Astrocyte (in vitro differentiated cells and primary cell): ENCODE results near the gene CHST2. TPM values are rescaled to one million over a fixed set of nuclear protein-coding genes. Genes with fewer than 3 reads are reported as not detected.

Source experiments
- DNase-seq: peaks from one replicate; pipeline ENCODE4 v3.0.0-alpha.2; 2010; ENCODE audit warnings: low read depth
- FAIRE-seq: peaks from 2 replicates; lab custom pipeline; 2011; peaks lifted over from hg19 to GRCh38; lab: Jason Lieb, UNC
- H2AFZ ChIP-seq: 2 replicates; pipeline ENCODE4 v1.6.0; 2012; ENCODE audit warnings: low read depth, low read length, inconsistent platforms
- H3K27ac ChIP-seq: 2 replicates; pipeline ENCODE4 v1.5.1; 2011; ENCODE audit warnings: low read depth, low read length, inconsistent platforms
- H3K27me3 ChIP-seq: 2 replicates; pipeline ENCODE4 v1.6.0; 2011; ENCODE audit warnings: low read length, inconsistent platforms; ENCODE audit not compliant: insufficient read depth
- H3K36me3 ChIP-seq: 2 replicates; pipeline ENCODE4 v1.5.1; 2011; ENCODE audit warnings: low read length, inconsistent platforms; ENCODE audit not compliant: insufficient read depth
- H3K4me1 ChIP-seq: 2 replicates; pipeline ENCODE4 v1.5.1; 2011; ENCODE audit warnings: low read length, inconsistent platforms; ENCODE audit not compliant: insufficient read depth
- H3K4me2 ChIP-seq: 2 replicates; pipeline ENCODE4 v1.6.0; 2012; ENCODE audit warnings: low read length, inconsistent platforms
- H3K4me3 ChIP-seq: 2 replicates; pipeline ENCODE4 v1.5.1; 2011; ENCODE audit warnings: low read depth, mild to moderate bottlenecking, low read length, inconsistent platforms; ENCODE audit not compliant: insufficient read depth
- H3K79me2 ChIP-seq: 2 replicates; pipeline ENCODE4 v1.6.0; 2012; ENCODE audit warnings: mild to moderate bottlenecking, low read length, inconsistent platforms; ENCODE audit not compliant: insufficient read depth
- H3K9ac ChIP-seq: 2 replicates; pipeline ENCODE4 v1.6.0; 2012; ENCODE audit warnings: mild to moderate bottlenecking, low read length, inconsistent platforms
- H3K9me3 ChIP-seq: 2 replicates; pipeline ENCODE4 v1.5.1; 2012; ENCODE audit warnings: low read depth, mild to moderate bottlenecking, low read length, inconsistent platforms; ENCODE audit not compliant: insufficient read depth
- H4K20me1 ChIP-seq: 2 replicates; pipeline ENCODE4 v1.6.0; 2012; ENCODE audit warnings: low read length, inconsistent platforms; ENCODE audit not compliant: insufficient read depth
- H3K27ac Mint-ChIP-seq: one replicate; pipeline ENCODE4 v1.8.0; 2021; ENCODE audit warnings: mild to moderate bottlenecking, mixed read lengths; ENCODE audit not compliant: unreplicated experiment
- H3K27me3 Mint-ChIP-seq: one replicate; pipeline ENCODE4 v1.8.0; 2021; ENCODE audit warnings: low read depth, mixed read lengths; ENCODE audit not compliant: unreplicated experiment
- H3K36me3 Mint-ChIP-seq: one replicate; pipeline ENCODE4 v1.8.0; 2021; ENCODE audit warnings: low read depth, mixed read lengths; ENCODE audit not compliant: unreplicated experiment
- H3K4me1 Mint-ChIP-seq: one replicate; pipeline ENCODE4 v1.8.0; 2021; ENCODE audit warnings: low read depth, mixed read lengths; ENCODE audit not compliant: unreplicated experiment
- H3K4me3 Mint-ChIP-seq: one replicate; pipeline ENCODE4 v1.8.0; 2021; ENCODE audit warnings: mild to moderate bottlenecking, moderate library complexity, mixed read lengths; ENCODE audit not compliant: unreplicated experiment
- H3K9me3 Mint-ChIP-seq: one replicate; pipeline ENCODE4 v1.8.0; 2021; ENCODE audit warnings: mild to moderate bottlenecking, mixed read lengths; ENCODE audit not compliant: unreplicated experiment
- EZH2 ChIP-seq: IDR thresholded peaks from 2 replicates; pipeline ENCODE4 v1.6.1; 2012; ENCODE audit warnings: mild to moderate bottlenecking, low read length, inconsistent platforms; ENCODE audit not compliant: insufficient read depth
- total RNA-seq: library from RNA; stranded (reverse); gene quantifications from 2 replicates; pipeline ENCODE4 v1.2.1, GENCODE V29; 2021
- TF ChIP-seq, protein P1 (sequence below): IDR thresholded peaks from 2 replicates; pipeline ENCODE4 v1.5.1; 2011; ENCODE audit warnings: low read depth, mild to moderate bottlenecking, inconsistent platforms, low read length, moderate library complexity; ENCODE audit not compliant: insufficient read depth

CHST2 gene
- total RNA-seq, 1 donor from 2014 or later = 13.4 TPM

GRCh38 chr3:143142354-143142753 lies 22.8 kb downstream of the CHST2 start:
- FAIRE-seq (no peak), DNase-seq (no peak)
- no peaks in the 10 kb centered on the region for H3K27me3 Mint-ChIP-seq
- H3K4me1 ChIP-seq = no peaks in the 10 kb centered on the region
- no peaks in the 10 kb centered on the region for H3K27me3 ChIP-seq
- no peaks in the 10 kb centered on the region for H3K9me3 Mint-ChIP-seq
- H3K36me3 Mint-ChIP-seq = no peaks in the 10 kb centered on the region
- H3K4me2 ChIP-seq = no peak overlapping the region
- H4K20me1 ChIP-seq = no peaks in the 10 kb centered on the region
- H3K4me3 Mint-ChIP-seq = no peak overlapping the region
- H3K4me3 ChIP-seq = no peak overlapping the region
- H3K79me2 ChIP-seq = no peaks in the 10 kb centered on the region
- H3K27ac Mint-ChIP-seq = no peak overlapping the region
- peaks cover 2% of the 10 kb centered on the region for H3K4me1 Mint-ChIP-seq
- H3K27ac ChIP-seq = no peak overlapping the region
- no peak overlapping the region for H3K9ac ChIP-seq
- TF ChIP-seq EZH2 = no peak
- TF ChIP-seq, protein P1, sequence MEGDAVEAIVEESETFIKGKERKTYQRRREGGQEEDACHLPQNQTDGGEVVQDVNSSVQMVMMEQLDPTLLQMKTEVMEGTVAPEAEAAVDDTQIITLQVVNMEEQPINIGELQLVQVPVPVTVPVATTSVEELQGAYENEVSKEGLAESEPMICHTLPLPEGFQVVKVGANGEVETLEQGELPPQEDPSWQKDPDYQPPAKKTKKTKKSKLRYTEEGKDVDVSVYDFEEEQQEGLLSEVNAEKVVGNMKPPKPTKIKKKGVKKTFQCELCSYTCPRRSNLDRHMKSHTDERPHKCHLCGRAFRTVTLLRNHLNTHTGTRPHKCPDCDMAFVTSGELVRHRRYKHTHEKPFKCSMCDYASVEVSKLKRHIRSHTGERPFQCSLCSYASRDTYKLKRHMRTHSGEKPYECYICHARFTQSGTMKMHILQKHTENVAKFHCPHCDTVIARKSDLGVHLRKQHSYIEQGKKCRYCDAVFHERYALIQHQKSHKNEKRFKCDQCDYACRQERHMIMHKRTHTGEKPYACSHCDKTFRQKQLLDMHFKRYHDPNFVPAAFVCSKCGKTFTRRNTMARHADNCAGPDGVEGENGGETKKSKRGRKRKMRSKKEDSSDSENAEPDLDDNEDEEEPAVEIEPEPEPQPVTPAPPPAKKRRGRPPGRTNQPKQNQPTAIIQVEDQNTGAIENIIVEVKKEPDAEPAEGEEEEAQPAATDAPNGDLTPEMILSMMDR = no peak
- H3K36me3 ChIP-seq = no peaks in the 10 kb centered on the region
- no peak overlapping the region for H2AFZ ChIP-seq
- no peaks in the 10 kb centered on the region for H3K9me3 ChIP-seq

- Mint-ChIP-seq H3K27ac (no peak overlapping the region), H3K27me3 (no peaks in the 10 kb centered on the region), H3K4me1 (no peaks in the 10 kb centered on the region), H3K4me3 (no peak overlapping the region), H3K36me3 (no peaks in the 10 kb centered on the region), H3K9me3 (no peaks in the 10 kb centered on the region)
- Histone ChIP-seq H2AFZ (no peak overlapping the region), H3K4me1 (no peaks in the 10 kb centered on the region), H4K20me1 (no peaks in the 10 kb centered on the region), H3K27ac (no peak overlapping the region), H3K9me3 (no peaks in the 10 kb centered on the region), H3K4me2 (no peak overlapping the region), H3K4me3 (no peak overlapping the region), H3K79me2 (no peaks in the 10 kb centered on the region), H3K27me3 (no peaks in the 10 kb centered on the region), H3K36me3 (no peaks in the 10 kb centered on the region), H3K9ac (no peak overlapping the region)
- no peak for FAIRE-seq
- TF ChIP-seq, protein P1 = no peak
- no peak for TF ChIP-seq EZH2
- no peak for DNase-seq
These were observed 26.3 kb downstream of the CHST2 start for GRCh38 chr3:143145906-143146305.

DNA sequence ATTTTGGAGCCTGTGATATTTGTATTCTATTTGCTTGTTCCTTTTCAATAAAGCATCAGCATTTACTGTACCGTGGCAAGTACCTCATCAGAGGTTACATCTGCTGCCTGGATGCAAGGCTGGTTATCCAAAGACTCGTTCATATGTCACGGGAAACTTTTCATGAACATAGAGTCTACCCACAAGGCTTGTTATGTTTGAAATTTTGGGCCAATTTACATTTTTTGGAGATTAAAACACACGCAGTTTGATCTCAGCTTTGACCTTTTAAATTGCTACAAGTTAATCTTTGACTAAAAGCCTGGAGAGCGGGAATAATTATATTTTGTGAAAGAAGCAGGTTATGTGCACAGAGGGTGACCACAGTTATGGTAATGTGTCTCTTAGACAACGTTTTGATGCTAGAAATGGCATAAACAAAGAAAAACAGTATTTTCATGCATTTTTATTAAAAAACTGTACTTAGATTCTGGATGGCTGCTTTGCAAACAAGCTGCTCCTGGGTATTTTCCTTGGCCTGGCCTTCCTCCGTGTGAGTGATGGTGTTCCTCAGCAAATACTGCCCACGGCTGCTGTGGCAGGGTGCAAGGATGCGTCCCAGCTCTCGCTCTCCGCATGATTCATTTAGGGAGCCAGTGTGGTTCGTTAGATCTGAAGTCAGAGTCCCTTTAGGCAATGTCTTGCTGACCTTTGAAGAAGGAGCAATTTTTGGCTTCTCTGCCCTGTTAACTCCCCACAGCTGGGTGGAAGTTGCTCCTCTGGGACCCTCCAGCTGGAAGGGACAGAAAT lies 27.1 kb downstream of the CHST2 start:
- no peak overlapping the region for H2AFZ ChIP-seq
- no peaks in the 10 kb centered on the region for H4K20me1 ChIP-seq
- no peak overlapping the region for H3K4me2 ChIP-seq
- Mint-ChIP-seq H3K27ac (no peak overlapping the region), H3K4me1 (no peaks in the 10 kb centered on the region), H3K36me3 (no peaks in the 10 kb centered on the region), H3K9me3 (no peaks in the 10 kb centered on the region), H3K4me3 (no peak overlapping the region), H3K27me3 (peaks cover 3% of the 10 kb centered on the region)
- no peaks in the 10 kb centered on the region for H3K27me3 ChIP-seq
- no peak overlapping the region for H3K4me3 ChIP-seq
- H3K4me1 ChIP-seq = no peaks in the 10 kb centered on the region
- no peak overlapping the region for H3K9ac ChIP-seq
- H3K9me3 ChIP-seq = no peaks in the 10 kb centered on the region
- no peak overlapping the region for H3K27ac ChIP-seq
- no peaks in the 10 kb centered on the region for H3K36me3 ChIP-seq
- TF ChIP-seq, protein P1 = no peak
- TF ChIP-seq EZH2 = no peak
- no peaks in the 10 kb centered on the region for H3K79me2 ChIP-seq
- DNase-seq (no peak), FAIRE-seq (no peak)
